Loucy (cell line): ENCODE measurements around the gene ZNF860.

Source experiments
- H2AFZ ChIP-seq: fragments of 200-600 bp; sonication (generic); 2 replicates; pipeline ENCODE4 v1.6.0; 2016; ENCODE audit warnings: antibody characterized with exemption, mild to moderate bottlenecking, low read length, moderate library complexity
- H3F3A ChIP-seq: fragments of 200-600 bp; 2 replicates; pipeline ENCODE4 v1.6.0; 2016; ENCODE audit warnings: antibody characterized with exemption, low read depth, mild to moderate bottlenecking
- H3K27me3 ChIP-seq: fragments of 200-600 bp; sonication (generic); 2 replicates; pipeline ENCODE4 v1.6.1; 2014; ENCODE audit warnings: low read length, mild to moderate bottlenecking; ENCODE audit not compliant: insufficient read depth, poor library complexity, severe bottlenecking
- H3K36me3 ChIP-seq: fragments of 200-600 bp; sonication (generic); 2 replicates; pipeline ENCODE4 v1.6.1; 2016; ENCODE audit warnings: low read length; ENCODE audit not compliant: insufficient read depth
- H3K4me1 ChIP-seq: fragments of 200-600 bp; sonication (generic); 2 replicates; pipeline ENCODE4 v1.5.1; 2014; ENCODE audit warnings: low read length, mild to moderate bottlenecking; ENCODE audit not compliant: insufficient read depth, poor library complexity, severe bottlenecking
- H3K4me2 ChIP-seq: fragments of 200-600 bp; sonication (generic); 2 replicates; pipeline ENCODE4 v1.6.0; 2014; ENCODE audit warnings: antibody characterized with exemption, low read length, low read depth, mild to moderate bottlenecking; ENCODE audit not compliant: poor library complexity, severe bottlenecking
- H3K4me3 ChIP-seq: fragments of 200-600 bp; sonication (generic); 2 replicates; pipeline ENCODE4 v1.5.1; 2014; ENCODE audit warnings: low read length, mild to moderate bottlenecking, mixed read lengths; ENCODE audit not compliant: poor library complexity, severe bottlenecking
- H3K79me2 ChIP-seq: fragments of 200-600 bp; sonication (generic); 2 replicates; pipeline ENCODE4 v1.6.1; 2014; ENCODE audit warnings: low read length; ENCODE audit not compliant: insufficient read depth
- H3K9ac ChIP-seq: fragments of 200-600 bp; sonication (generic); 2 replicates; pipeline ENCODE4 v1.6.0; 2014; ENCODE audit warnings: mild to moderate bottlenecking, low read depth, low read length, moderate library complexity; ENCODE audit not compliant: poor library complexity, severe bottlenecking
- H3K9me2 ChIP-seq: fragments of 200-600 bp; sonication (generic); replicated peaks from 2 replicates; pipeline ENCODE4 v1.6.1; 2016; ENCODE audit warnings: low read depth, low read length, mixed read lengths
- H3K9me3 ChIP-seq: fragments of 200-600 bp; sonication (generic); 2 replicates; pipeline ENCODE4 v1.6.1; 2014; ENCODE audit warnings: mild to moderate bottlenecking, antibody characterized with exemption, low read length, low read depth; ENCODE audit not compliant: insufficient read depth
- H4K20me1 ChIP-seq: fragments of 200-600 bp; sonication (generic); 2 replicates; pipeline ENCODE4 v1.6.0; 2014; ENCODE audit warnings: antibody characterized with exemption, low read length, mild to moderate bottlenecking; ENCODE audit not compliant: insufficient read depth, poor library complexity, severe bottlenecking
- EZH2phosphoT487 ChIP-seq: fragments of 200-600 bp; IDR thresholded peaks from 2 replicates; pipeline ENCODE4 v1.6.1; 2018; ENCODE audit warnings: antibody characterized with exemption, mild to moderate bottlenecking, moderate library complexity, borderline replicate concordance
- TF ChIP-seq, protein P1 (sequence below): fragments of 200-600 bp; sonication (generic); conservative IDR thresholded peaks from 2 replicates; pipeline ENCODE4 v1.5.1; 2014; ENCODE audit warnings: mild to moderate bottlenecking, antibody characterized with exemption, low read length

Gene ZNF860

DNA sequence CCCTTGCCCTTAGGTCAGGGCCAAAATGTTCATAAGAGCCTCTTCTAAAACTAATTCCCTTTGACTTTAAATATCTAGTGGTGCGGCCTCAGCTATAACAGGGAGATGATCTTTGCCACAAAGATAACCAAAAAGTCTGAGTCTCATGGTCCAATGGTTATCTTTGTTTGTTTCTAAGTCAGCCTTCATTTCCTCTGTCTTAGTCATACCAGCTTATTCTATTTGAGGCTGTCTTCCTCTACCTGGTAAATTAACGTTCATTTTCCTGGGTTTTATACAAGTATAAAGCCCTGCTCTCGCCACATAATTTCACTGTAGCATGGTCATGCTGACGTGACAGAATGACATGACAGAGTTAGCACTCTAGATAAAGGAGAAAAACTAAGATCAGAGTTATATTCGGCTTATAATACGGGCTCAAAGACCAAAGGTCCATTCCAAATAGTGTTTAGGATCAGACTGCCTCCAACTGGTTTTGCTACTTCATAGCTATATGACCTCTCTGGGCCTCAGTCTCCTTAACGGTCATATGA lies 18.4 kb downstream of the ZNF860 start:
- Histone ChIP-seq H3K4me3 (no peak overlapping the region), H3F3A (no peaks in the 10 kb centered on the region), H3K9ac (no peak overlapping the region), H3K9me3 (no peaks in the 10 kb centered on the region), H4K20me1 (no peaks in the 10 kb centered on the region), H3K79me2 (no peaks in the 10 kb centered on the region), H3K4me2 (no peak overlapping the region), H3K36me3 (no peaks in the 10 kb centered on the region), H2AFZ (no peak overlapping the region), H3K9me2 (no peaks in the 10 kb centered on the region), H3K4me1 (no peaks in the 10 kb centered on the region), H3K27me3 (no peaks in the 10 kb centered on the region)
- no peak for TF ChIP-seq EZH2phosphoT487
- TF ChIP-seq, protein P1, sequence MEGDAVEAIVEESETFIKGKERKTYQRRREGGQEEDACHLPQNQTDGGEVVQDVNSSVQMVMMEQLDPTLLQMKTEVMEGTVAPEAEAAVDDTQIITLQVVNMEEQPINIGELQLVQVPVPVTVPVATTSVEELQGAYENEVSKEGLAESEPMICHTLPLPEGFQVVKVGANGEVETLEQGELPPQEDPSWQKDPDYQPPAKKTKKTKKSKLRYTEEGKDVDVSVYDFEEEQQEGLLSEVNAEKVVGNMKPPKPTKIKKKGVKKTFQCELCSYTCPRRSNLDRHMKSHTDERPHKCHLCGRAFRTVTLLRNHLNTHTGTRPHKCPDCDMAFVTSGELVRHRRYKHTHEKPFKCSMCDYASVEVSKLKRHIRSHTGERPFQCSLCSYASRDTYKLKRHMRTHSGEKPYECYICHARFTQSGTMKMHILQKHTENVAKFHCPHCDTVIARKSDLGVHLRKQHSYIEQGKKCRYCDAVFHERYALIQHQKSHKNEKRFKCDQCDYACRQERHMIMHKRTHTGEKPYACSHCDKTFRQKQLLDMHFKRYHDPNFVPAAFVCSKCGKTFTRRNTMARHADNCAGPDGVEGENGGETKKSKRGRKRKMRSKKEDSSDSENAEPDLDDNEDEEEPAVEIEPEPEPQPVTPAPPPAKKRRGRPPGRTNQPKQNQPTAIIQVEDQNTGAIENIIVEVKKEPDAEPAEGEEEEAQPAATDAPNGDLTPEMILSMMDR, result no peak

- Histone ChIP-seq H3K4me1 (no peaks in the 10 kb centered on the region), H3K9ac (no peak overlapping the region), H3K36me3 (no peaks in the 10 kb centered on the region), H3K4me2 (no peak overlapping the region), H3K27me3 (no peaks in the 10 kb centered on the region), H2AFZ (no peak overlapping the region), H3K9me2 (no peaks in the 10 kb centered on the region), H4K20me1 (no peaks in the 10 kb centered on the region), H3K79me2 (no peaks in the 10 kb centered on the region), H3F3A (no peaks in the 10 kb centered on the region), H3K9me3 (no peaks in the 10 kb centered on the region), H3K4me3 (no peak overlapping the region)
- TF ChIP-seq EZH2phosphoT487, result no peak
- TF ChIP-seq, protein P1, result no peak
Observed at GRCh38 chr3:32000877-32001276, 19.3 kb downstream of the ZNF860 start.

- Histone ChIP-seq H3K4me2 (no peak overlapping the region), H3K27me3 (no peaks in the 10 kb centered on the region), H3K4me1 (no peaks in the 10 kb centered on the region), H4K20me1 (no peaks in the 10 kb centered on the region), H3K36me3 (no peaks in the 10 kb centered on the region), H3K9me3 (no peaks in the 10 kb centered on the region), H3K9ac (no peak overlapping the region), H3F3A (no peaks in the 10 kb centered on the region), H3K9me2 (no peaks in the 10 kb centered on the region), H3K4me3 (no peak overlapping the region), H3K79me2 (no peaks in the 10 kb centered on the region), H2AFZ (no peak overlapping the region)
- no peak for TF ChIP-seq EZH2phosphoT487
- TF ChIP-seq, protein P1, result no peak
Observed at GRCh38 chr3:32002561-32003368, 21.2 kb downstream of the ZNF860 start.
